Measurements from ENCODE around the gene WWC2.

DNA sequence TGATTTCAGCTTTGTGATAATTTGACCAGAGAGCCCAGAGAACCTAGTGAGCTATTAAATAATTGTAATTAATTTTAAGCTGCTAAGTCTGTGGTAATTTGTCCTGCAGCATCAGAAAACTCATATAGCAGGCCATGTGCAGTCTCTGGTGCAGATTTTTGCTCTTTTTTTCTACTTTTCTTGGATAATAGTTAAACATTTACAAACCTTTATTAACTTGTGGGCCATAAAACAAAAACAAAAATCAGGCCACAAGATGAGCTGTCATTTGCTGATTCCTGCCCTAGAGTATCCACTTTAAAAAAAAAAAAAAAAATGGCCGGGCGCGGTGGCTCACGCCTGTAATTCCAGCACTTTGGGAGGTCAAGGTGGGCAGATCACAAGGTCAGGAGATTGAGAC lies 121.2 kb downstream of the WWC2 start:
- TF ChIP-seq POLR2A (IDR thresholded peaks at IDR 0.05; ENCODE audit: low read depth, low read length): no peak
- TF ChIP-seq, protein P1, sequence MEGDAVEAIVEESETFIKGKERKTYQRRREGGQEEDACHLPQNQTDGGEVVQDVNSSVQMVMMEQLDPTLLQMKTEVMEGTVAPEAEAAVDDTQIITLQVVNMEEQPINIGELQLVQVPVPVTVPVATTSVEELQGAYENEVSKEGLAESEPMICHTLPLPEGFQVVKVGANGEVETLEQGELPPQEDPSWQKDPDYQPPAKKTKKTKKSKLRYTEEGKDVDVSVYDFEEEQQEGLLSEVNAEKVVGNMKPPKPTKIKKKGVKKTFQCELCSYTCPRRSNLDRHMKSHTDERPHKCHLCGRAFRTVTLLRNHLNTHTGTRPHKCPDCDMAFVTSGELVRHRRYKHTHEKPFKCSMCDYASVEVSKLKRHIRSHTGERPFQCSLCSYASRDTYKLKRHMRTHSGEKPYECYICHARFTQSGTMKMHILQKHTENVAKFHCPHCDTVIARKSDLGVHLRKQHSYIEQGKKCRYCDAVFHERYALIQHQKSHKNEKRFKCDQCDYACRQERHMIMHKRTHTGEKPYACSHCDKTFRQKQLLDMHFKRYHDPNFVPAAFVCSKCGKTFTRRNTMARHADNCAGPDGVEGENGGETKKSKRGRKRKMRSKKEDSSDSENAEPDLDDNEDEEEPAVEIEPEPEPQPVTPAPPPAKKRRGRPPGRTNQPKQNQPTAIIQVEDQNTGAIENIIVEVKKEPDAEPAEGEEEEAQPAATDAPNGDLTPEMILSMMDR (IDR thresholded peaks at IDR 0.05; ENCODE audit: extremely low read depth in 1 of 2, insufficient read depth in 1 of 2, low read depth in 1 of 2, low read length in 2 of 2): no peak
- no peak for TF ChIP-seq EZH2 (IDR thresholded peaks at IDR 0.05; ENCODE audit: borderline replicate concordance, low read depth, low read length, severe bottlenecking)

Data from endothelial cell of umbilical vein (primary cell).